ENCODE results near the gene NCAM2. TPM values are rescaled to one million over a fixed set of nuclear protein-coding genes. Genes with fewer than 3 reads are reported as not detected.

NCAM2 gene
- polyA plus RNA-seq, 1 experiment = 7.7 TPM

- TF ChIP-seq, protein P1, sequence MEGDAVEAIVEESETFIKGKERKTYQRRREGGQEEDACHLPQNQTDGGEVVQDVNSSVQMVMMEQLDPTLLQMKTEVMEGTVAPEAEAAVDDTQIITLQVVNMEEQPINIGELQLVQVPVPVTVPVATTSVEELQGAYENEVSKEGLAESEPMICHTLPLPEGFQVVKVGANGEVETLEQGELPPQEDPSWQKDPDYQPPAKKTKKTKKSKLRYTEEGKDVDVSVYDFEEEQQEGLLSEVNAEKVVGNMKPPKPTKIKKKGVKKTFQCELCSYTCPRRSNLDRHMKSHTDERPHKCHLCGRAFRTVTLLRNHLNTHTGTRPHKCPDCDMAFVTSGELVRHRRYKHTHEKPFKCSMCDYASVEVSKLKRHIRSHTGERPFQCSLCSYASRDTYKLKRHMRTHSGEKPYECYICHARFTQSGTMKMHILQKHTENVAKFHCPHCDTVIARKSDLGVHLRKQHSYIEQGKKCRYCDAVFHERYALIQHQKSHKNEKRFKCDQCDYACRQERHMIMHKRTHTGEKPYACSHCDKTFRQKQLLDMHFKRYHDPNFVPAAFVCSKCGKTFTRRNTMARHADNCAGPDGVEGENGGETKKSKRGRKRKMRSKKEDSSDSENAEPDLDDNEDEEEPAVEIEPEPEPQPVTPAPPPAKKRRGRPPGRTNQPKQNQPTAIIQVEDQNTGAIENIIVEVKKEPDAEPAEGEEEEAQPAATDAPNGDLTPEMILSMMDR (IDR thresholded peaks at IDR 0.05; ENCODE audit: low read depth, low read length) = no peak
- ChIA-PET CTCF (no interaction called here), POLR2A (no interaction called here)
- no peak overlapping the region for H3K4me3 ChIP-seq (ENCODE audit: low read depth, low read length)
- no peak overlapping the region for H3K27ac ChIP-seq (ENCODE audit: low read depth, low read length)
- DNase-seq (ENCODE audit: low read depth, low spot score) = no peak
- no peaks in the 10 kb centered on the region for H3K9me3 ChIP-seq (ENCODE audit: control insufficient read depth, insufficient read depth, low read length)
- no peaks in the 10 kb centered on the region for H3K27me3 ChIP-seq (ENCODE audit: control insufficient read depth, insufficient read depth, low read length)
These were observed 105.5 kb downstream of the NCAM2 start for GRCh38 chr21:21103692-21104091.

- TF ChIP-seq, protein P1 (IDR thresholded peaks at IDR 0.05; ENCODE audit: low read depth, low read length) = no peak
- no peaks in the 10 kb centered on the region for H3K27me3 ChIP-seq (ENCODE audit: control insufficient read depth, insufficient read depth, low read length)
- CTCF ChIA-PET = no interaction called here
- no peaks in the 10 kb centered on the region for H3K9me3 ChIP-seq (ENCODE audit: control insufficient read depth, insufficient read depth, low read length)
- no peak overlapping the region for H3K4me3 ChIP-seq (ENCODE audit: low read depth, low read length)
- no peak for DNase-seq (ENCODE audit: low read depth, low spot score)
- no peak overlapping the region for H3K27ac ChIP-seq (ENCODE audit: low read depth, low read length)
- POLR2A ChIA-PET = no interaction called here
These were observed 111.5 kb downstream of the NCAM2 start for GRCh38 chr21:21109736-21110135.

GRCh38 chr21:21111309-21111920, 113.2 kb downstream of the NCAM2 start:
- H3K27me3 ChIP-seq (ENCODE audit: control insufficient read depth, insufficient read depth, low read length) = no peaks in the 10 kb centered on the region
- POLR2A ChIA-PET = interaction anchor here (0.6 kb wide), 1 partner anchor 27 kb away, joined by 3 read pairs; no protein-coding TSS in a partner anchor
- H3K27ac ChIP-seq (ENCODE audit: low read depth, low read length) = no peak overlapping the region
- DNase-seq (ENCODE audit: low read depth, low spot score) = no peak
- no peaks in the 10 kb centered on the region for H3K9me3 ChIP-seq (ENCODE audit: control insufficient read depth, insufficient read depth, low read length)
- CTCF ChIA-PET = interaction anchor here (0.6 to 1.0 kb wide), 2 partner anchors 10 to 93 kb away, joined by 3 read pairs; no protein-coding TSS in a partner anchor
- no peak overlapping the region for H3K4me3 ChIP-seq (ENCODE audit: low read depth, low read length)
- TF ChIP-seq, protein P1 (IDR thresholded peaks at IDR 0.05; ENCODE audit: low read depth, low read length) = no peak

DNA sequence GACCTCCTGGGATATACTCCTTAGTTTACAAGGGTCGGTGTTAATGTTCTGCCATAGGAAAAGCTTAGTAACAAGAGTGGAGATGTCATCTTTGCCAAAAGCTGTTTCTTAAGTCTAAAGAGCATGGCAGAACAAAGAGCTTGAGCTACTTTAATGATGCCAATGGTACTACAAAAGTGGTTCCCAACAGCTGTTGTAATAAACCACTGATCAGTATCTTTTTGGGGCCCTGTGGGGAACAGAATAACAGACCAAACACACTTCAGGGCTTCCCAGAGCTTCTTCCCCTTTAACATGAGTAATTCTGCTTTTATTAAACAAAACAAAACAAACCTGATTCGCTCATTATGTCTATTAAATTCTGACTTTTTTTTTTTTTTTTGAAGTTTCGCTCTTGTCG, 116.3 kb downstream of the NCAM2 start:
- no peaks in the 10 kb centered on the region for H3K27me3 ChIP-seq (ENCODE audit: control insufficient read depth, insufficient read depth, low read length)
- POLR2A ChIA-PET = no interaction called here
- no peaks in the 10 kb centered on the region for H3K9me3 ChIP-seq (ENCODE audit: control insufficient read depth, insufficient read depth, low read length)
- CTCF ChIA-PET = no interaction called here
- TF ChIP-seq, protein P1 (IDR thresholded peaks at IDR 0.05; ENCODE audit: low read depth, low read length) = no peak
- no peak for DNase-seq (ENCODE audit: low read depth, low spot score)
- no peak overlapping the region for H3K4me3 ChIP-seq (ENCODE audit: low read depth, low read length)
- H3K27ac ChIP-seq (ENCODE audit: low read depth, low read length) = no peak overlapping the region

DNA sequence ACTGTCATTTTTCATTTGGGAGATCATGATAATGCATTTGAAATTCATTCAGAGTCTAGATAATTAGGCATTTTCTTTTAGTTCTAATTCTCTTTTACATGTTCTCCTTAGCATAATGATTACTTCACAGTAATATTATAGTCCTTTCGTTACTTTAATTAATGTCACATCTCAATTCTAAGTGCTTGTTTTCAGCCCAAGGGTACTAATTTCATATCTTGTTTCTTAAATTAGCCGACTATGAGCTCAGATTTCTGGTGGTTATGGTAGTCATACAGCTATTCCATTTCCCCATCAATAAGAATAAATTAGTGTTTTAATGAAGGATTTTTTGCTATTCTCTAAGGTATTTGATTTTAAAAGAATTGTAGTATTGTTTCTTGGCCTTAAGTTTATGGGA, 120.9 kb downstream of the NCAM2 start:
- TF ChIP-seq, protein P1 (IDR thresholded peaks at IDR 0.05; ENCODE audit: low read depth, low read length) = no peak
- H3K27ac ChIP-seq (ENCODE audit: low read depth, low read length) = no peak overlapping the region
- H3K27me3 ChIP-seq (ENCODE audit: control insufficient read depth, insufficient read depth, low read length) = no peaks in the 10 kb centered on the region
- ChIA-PET POLR2A (no interaction called here), CTCF (interaction anchor here (0.5 to 0.6 kb wide), 2 partner anchors 38 to 92 kb away, joined by 3 to 12 read pairs; no protein-coding TSS in a partner anchor)
- H3K4me3 ChIP-seq (ENCODE audit: low read depth, low read length) = no peak overlapping the region
- no peak for DNase-seq (ENCODE audit: low read depth, low spot score)
- no peaks in the 10 kb centered on the region; the same call in 1 of the 2 replicates for H3K9me3 ChIP-seq (ENCODE audit: control insufficient read depth, insufficient read depth, low read length)
